Heart right ventricle (tissue), 16 donors: ENCODE data around the gene EGFLAM. TPM values are rescaled to one million over a fixed set of nuclear protein-coding genes. Genes with fewer than 3 reads are reported as not detected.

Source experiments
- ATAC-seq, 8 donors: fragments of 200-7000 bp; cut with Tn5 transposase; one replicate each; pipeline ENCODE4 v1.9.1; 2020; ENCODE audit warnings: mild to moderate bottlenecking in 8 of 8, moderate library complexity in 8 of 8, moderate number of reproducible peaks in 1 of 8
- DNase-seq, 2 donors: peaks; one replicate each; pipeline ENCODE4 v3.0.0-alpha.2; 2020
- H3K27ac ChIP-seq, 10 donors: fragments of 200-600 bp; sonication (generic) in 2 of 10; one replicate each; pipeline versions ENCODE4 v1.5.0 to v1.8.0; 2020 to 2022; ENCODE audit warnings: mild to moderate bottlenecking in 3 of 10
- H3K27me3 ChIP-seq, 7 donors: fragments of 200-600 bp; one replicate each; pipeline ENCODE4 v1.8.0; 2021 to 2022; ENCODE audit warnings: mild to moderate bottlenecking in 2 of 7
- H3K36me3 ChIP-seq, 9 donors: fragments of 200-600 bp; sonication (generic) in 1 of 9; one replicate each; pipeline versions ENCODE4 v1.5.0 to v1.8.0; 2020 to 2022; ENCODE audit warnings: mild to moderate bottlenecking in 2 of 9
- H3K4me1 ChIP-seq, 9 donors: fragments of 200-600 bp; sonication (generic) in 1 of 9; one replicate each; pipeline versions ENCODE4 v1.5.0 to v1.8.0; 2020 to 2022; ENCODE audit warnings: mild to moderate bottlenecking in 4 of 9
- H3K4me3 ChIP-seq, 10 donors: fragments of 200-600 bp; sonication (generic) in 2 of 10; one replicate each; pipeline versions ENCODE4 v1.5.0 to v1.8.0; 2020 to 2022; ENCODE audit warnings: mild to moderate bottlenecking in 7 of 10, moderate library complexity in 2 of 10
- H3K9me3 ChIP-seq, 11 donors: fragments of 200-600 bp in 10 of 11; sonication (generic) in 2 of 11; one replicate each; pipeline versions ENCODE4 v1.5.0 to v1.8.0; 2013 to 2022; ENCODE audit warnings: mild to moderate bottlenecking in 2 of 11, control low read depth in 1 of 11, moderate library complexity in 1 of 11
- CTCF ChIP-seq, 9 donors: fragments of 200-600 bp; sonication (generic) in 2 of 9; IDR thresholded peaks; one replicate each; pipeline versions ENCODE4 v1.5.0 to v1.8.0; 2021 to 2022; ENCODE audit warnings: antibody characterized with exemption in 9 of 9, mild to moderate bottlenecking in 5 of 9, moderate library complexity in 1 of 9
- WGBS, 2 donors: extraction: QIAGEN DNeasy Blood & Tissue Kit; methylation state at CpG; one replicate each; pipeline ENCODE4 v1.1.7; 2013; ENCODE audit warnings: inconsistent platforms in 1 of 2; 5-methylcytosine and 5-hydroxymethylcytosine counted together
- intact Hi-C, 10 donors: fragments of 100-400 bp; cut with DNase I; formaldehyde crosslinking; loops; one replicate each; pipeline versions ENCODE4 v1.11.1 to v1.14.2; 2022
- polyA plus RNA-seq, 2 donors: library from polyadenylated mRNA; stranded (reverse); fragments of 200-250 nt; gene quantifications; one replicate each; pipeline ENCODE4 v1.2.3, GENCODE V29; 2013
- total RNA-seq, 10 donors: library from RNA; stranded (reverse); fragmentation: NEBNext Ultra II Directional in 3 of 10; extraction: Animal tissue kit (Norgen Biotek cat#: 25700) in 3 of 10; gene quantifications; one replicate each; pipeline versions ENCODE4 v1.2.1 to v1.2.4, GENCODE V29; 2021 to 2023
- donor health status: Arrhythmogenic right ventricular cardiomyopathy.
- donor health status: ischemic (EF 13 %, LVEDD 7.1; RV severe dilation, severe dysfunction).
- donor health status: healthy with polysubstance abuse.
- donor health status: DM: no; HTN: yes; CAD: no.
- donor health status: DM: no; HTN: no; CAD: no.
- donor health status: ischemic (EF 25% LVEDD 6.9; RV normal size, moderate dysfunction).
- donor health status: ischemic (EF 25% LVEDD 5.7; RV mildly dilated, moderate dysfunction).
- donor health status: healthy.
- donor health status: DM: yes; HTN: yes; CAD: no.
- donor health status: Ischemic cardiomyopathy.
- donor health status: ischemic (EF 35%, LVEDD 5.7; RV mildly dilated, moderate dysfunction).
- donor health status: nonischemic (EF 11% LVEDD 7.7; RV severe dilation, severe dysfunction).
- donor health status: DM: yes; HTN: yes; CAD: no.
- donor health status: PGD.
- donor health status: ischemic (EF 29% LVEDD 5.4; RV normal size, mild dysfunction).
- donor health status: nonischemic (EF 23%, LVEDD 6.1; RV moderate dilation, normal function).

Gene EGFLAM
- total and polyA plus RNA-seq, 12 donors: 3.4 to 15.3 (median 7.6) TPM

- Histone ChIP-seq H3K27ac (no peak overlapping the region), H3K4me3 (no peak overlapping the region), H3K27me3 (peaks cover 0 to 4% (median 0%) of the 10 kb centered on the region in 7 donors), H3K4me1 (no peaks in the 10 kb centered on the region), H3K36me3 (no peaks in the 10 kb centered on the region), H3K9me3 (no peaks in the 10 kb centered on the region)
- no peak for ATAC-seq
- no peak for DNase-seq
- no peak for TF ChIP-seq CTCF (IDR thresholded peaks at IDR 0.05)
- intact Hi-C loops: no loop called here
- 82 to 86% methylated on average over 4 of the region's 4 CpGs for WGBS, 2 donors
Measured at GRCh38 chr5:38286002-38286401, 27.6 kb downstream of the EGFLAM start.

GRCh38 chr5:38287124-38287523, 28.8 kb downstream of the EGFLAM start:
- intact Hi-C loops: no loop called here
- no peak for ATAC-seq
- 84 to 87% methylated on average over 2 of the region's 2 CpGs for WGBS, 2 donors

GRCh38 chr5:38289457-38289856, 31.1 kb downstream of the EGFLAM start:
- no peak for DNase-seq
- Histone ChIP-seq H3K27me3 (peaks cover 0 to 7% (median 0%) of the 10 kb centered on the region in 7 donors), H3K4me3 (no peak overlapping the region), H3K27ac (no peak overlapping the region), H3K36me3 (no peaks in the 10 kb centered on the region), H3K4me1 (no peaks in the 10 kb centered on the region), H3K9me3 (peaks cover 0 to 4% (median 0%) of the 10 kb centered on the region in 11 donors)
- TF ChIP-seq CTCF (IDR thresholded peaks at IDR 0.05): no peak
- no peak for ATAC-seq
- 90 to 91% methylated on average over 4 of the region's 4 CpGs for WGBS, 2 donors
- intact Hi-C loops: no loop called here

More at GRCh38 chr5:38287124-38287523, 28.8 kb downstream of the EGFLAM start:
- H3K27ac ChIP-seq: no peak overlapping the region
- H3K4me1 ChIP-seq: no peaks in the 10 kb centered on the region
- no peaks in the 10 kb centered on the region for H3K9me3 ChIP-seq
- no peaks in the 10 kb centered on the region for H3K36me3 ChIP-seq
- no peak overlapping the region for H3K4me3 ChIP-seq
- TF ChIP-seq CTCF (IDR thresholded peaks at IDR 0.05): no peak
- peaks cover 0 to 4% (median 0%) of the 10 kb centered on the region in 7 donors for H3K27me3 ChIP-seq
- DNase-seq: no peak

GRCh38 chr5:38290028-38290653, 31.8 kb downstream of the EGFLAM start:
- TF ChIP-seq CTCF (IDR thresholded peaks at IDR 0.05): no peak
- Histone ChIP-seq H3K27ac (peak overlapping the region in 1 of 10 donors; percentile 22), H3K4me3 (no peak overlapping the region), H3K4me1 (no peaks in the 10 kb centered on the region), H3K36me3 (no peaks in the 10 kb centered on the region), H3K27me3 (peaks cover 0 to 7% (median 4%) of the 10 kb centered on the region in 7 donors), H3K9me3 (peaks cover 0 to 4% (median 0%) of the 10 kb centered on the region in 11 donors)
- 57 to 69% methylated on average over 8 of the region's 8 CpGs for WGBS, 2 donors
- ATAC-seq (no peak), DNase-seq (no peak)
- intact Hi-C loops: no loop called here
